Esophagus mucosa (tissue), 1 donor: ENCODE data around the gene SGF29. TPM values are rescaled to one million over a fixed set of nuclear protein-coding genes. Genes with fewer than 3 reads are reported as not detected.
A peak's percentile ranks its signal among the peaks of the same experiment; 100 is the strongest.
"Not testable (repeated sequence)": the region's sequence is repeated elsewhere in the genome, so short reads cannot be mapped to it uniquely, and the experiment has no call there.

Experiments
- ATAC-seq: fragments of 200-7000 bp; cut with Tn5 transposase; one replicate; pipeline ENCODE4 v1.9.1; 2020
- total RNA-seq: library from RNA; stranded (reverse); gene quantifications from one replicate; pipeline ENCODE4 v1.2.4, GENCODE V29; 2023
- donor health status: DM: yes; HTN: yes; CAD: no.

The SGF29 gene
- total RNA-seq, result 11.4 TPM

DNA sequence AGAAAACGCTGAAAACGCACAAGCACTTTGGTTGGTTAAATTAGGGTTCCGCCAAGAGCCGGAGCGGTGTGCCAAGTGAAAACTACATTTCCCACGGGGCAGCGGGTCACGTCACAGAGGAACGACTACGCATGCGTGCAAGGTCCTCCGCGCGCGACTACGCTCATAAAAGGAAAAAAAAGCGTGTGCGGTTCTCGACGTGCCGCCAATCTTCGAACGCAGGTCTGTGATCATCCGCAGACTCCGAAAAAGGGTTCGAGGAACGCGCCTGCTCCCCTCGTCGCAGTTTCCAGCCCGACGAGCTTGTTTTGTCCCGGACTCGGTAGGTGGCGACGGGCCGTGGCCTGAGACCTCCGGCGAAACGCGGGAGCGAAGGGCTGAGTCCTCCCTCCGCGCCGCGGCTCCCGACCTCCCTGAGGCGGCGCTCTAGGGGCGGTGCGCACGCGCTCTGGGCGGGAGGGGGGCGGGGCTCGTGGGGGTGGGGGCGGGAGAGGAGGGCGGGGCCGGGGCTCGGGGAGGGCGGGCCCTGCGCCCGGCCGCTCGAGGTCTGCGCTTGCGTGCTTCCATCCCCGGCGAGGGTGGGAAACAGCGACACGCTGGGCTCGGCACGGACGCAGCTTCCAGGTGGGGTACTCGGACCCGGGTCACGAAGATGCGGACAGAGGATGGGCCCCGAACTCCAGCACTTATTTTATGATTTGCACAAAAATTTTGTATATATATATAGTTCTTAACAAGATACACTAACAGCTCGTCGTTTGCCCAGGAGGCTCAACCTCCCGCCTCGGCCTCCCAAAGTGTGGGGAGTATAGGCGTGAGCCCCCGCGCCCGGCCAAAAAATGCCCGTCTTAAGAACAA, at the start of gene SGF29:
Gene SGF29, plus strand, starts transcription at position 145 of the 858 bp plus-strand sequence. CDS start 27,150 bp downstream, outside the sequence.
- peak; percentile 95 for ATAC-seq

DNA sequence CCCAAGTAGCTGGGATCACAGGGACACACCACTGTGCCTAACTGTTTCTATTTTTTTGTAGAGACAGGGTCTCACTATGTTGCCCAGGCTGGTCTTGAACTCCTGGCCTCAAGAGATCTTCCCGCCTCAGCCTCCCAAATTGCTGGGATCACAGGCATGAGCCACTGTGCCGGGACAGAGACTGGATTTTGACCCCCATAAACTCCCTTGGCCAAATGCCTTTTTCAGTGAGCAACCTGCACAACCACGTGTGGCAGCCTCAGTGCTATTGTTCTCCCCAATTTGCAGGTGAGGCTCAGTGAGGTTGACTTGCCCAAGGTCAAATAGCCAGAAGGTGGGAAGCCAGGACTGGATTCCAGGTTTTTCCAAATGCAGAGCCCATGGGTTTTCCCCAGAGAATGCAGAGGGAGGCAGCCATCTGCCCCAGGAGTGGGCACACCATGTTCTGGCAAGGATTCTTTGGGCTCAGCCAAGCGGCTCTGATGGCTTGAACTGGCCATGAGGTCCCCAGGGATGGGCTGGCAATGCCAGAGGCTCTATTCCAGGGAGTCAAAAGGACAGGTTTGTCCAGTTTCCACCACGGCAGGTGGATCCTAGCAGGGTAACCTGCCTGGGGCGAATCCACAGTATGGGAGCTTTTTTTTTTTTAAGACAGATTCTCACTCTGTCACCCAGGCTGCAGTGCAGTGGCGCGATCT, 48.9 kb upstream of the SGF29 start:
- ATAC-seq, result peak; percentile 59

DNA sequence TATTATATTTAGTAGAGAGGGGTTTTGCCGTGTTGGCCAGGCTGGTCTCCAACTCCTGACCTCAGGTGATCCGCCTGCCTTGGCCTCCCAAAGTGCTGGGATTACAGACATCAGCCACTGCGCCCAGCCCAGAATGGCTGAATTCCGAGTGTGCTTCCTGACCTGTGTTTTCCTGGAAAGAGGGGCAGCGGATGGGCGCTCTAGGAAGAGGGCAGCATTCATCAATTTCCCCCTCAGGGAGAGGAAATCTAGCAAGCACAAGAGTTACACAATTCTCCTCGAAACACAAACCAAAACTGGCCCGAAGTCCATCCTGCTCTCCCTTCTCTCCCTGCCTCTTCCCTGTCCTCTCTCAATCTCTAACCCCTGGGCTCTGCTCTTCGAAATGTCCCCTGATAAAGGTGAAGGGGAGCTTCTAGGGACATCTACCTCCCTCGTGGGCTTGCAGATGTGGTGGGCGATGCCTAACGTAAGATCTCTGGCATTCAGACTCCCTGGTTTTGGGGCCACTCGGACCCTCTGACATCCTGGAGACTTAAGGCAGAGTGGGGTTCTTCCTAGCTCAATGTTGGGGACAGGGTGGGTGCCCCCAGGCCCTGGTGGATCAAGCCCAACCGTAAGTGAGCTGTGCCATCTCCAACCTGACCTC, 48.1 kb upstream of the SGF29 start:
- no peak for ATAC-seq

DNA sequence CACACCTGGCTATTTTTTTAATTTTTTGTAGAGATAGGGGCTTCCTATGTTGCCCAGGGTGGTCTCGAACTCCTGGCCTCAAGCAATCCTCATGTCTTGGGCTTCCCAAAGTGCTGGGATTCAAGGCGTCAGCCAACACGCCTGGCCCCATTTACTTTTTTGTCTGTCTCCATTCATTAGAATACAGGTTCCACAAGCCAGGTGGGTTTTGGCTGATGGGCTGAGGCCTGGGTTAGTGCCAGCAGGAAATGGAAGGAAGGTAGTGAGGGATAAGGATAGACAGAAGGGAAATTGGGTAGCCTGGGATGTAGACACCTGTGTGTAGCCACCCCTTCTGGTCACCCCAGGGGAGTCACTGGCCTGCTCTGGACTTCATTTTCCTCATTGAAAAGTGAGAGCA, 42.7 kb upstream of the SGF29 start:
- ATAC-seq, result peak; percentile 45

DNA sequence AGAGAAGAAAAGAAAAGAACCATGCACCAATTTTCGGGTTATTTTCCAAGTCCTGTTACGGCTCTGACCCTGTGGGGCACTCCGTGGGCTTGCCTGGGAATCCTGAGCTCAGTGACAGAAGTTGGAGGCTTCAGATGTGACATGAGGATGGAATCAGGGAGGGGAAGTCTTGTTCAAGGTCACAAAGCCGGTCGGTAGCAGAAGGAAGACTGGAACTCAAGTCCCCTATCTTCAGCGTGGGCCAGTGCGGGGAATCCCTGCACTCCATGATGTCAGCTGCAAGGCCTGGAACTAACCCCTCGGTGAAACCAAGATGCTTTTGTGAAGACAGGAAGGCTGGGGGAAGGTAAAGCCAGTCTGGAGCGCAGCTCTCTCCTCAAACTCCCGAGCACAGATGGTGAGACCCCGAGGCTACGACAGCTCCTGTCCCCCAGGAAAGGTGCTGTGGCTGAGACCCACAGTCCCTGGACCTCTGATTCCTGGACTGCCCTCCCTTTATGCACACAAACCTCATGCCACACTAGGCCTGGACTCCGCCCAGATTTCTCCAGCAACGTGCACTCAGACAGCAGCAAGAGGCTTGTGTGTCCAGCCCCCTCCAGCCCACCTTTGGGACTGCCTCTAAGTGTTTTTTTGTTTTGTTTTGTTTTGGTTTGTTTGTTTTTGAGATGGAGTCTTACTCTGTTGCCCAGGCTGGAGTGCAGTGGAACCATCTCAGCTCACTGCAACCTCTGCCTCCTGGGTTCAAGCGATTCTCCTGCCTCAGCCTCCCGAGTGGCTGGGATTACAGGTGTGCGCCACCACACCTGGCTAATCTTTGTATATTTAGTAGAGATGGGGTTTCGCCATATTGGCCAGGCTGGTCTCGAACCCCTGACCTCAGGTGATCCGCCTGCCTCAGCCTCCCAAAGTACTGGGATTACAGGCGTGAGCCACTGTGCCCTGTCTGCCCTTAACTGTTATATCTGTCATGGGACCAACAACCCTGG, 41.6 kb upstream of the SGF29 start:
- no peak for ATAC-seq

DNA sequence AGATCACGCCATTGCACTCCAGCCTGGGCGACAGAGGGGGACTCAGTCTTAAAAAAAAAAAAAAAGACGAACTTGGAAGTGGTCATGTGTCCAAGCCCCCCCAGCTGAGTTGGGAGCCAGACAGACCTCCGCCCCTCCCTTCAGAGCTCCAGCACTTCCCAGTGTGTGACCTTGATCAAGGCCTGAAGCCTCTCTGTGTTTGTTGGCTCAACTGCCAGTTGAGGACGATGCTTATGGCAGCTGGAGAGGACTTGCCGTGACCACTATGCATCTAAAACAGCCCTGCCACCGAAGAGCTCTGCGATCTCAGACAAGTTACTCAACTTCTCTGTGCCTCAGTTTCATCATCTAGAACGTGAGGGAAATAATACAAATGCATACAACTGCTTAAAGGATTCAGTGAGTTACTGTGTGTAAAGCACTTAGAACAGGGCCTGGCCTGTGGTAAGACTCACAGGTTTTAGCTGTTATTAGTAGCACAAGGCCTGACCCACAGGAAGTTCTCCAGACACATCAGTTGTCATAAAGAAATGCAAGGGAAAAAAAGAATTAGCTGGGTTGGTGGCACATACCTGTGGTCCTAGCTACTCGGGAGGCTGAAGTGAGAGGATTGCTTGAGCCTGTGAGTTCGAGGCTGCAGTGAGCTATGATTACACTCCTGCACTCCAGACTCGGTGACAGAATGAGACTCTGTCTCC, 40.1 kb upstream of the SGF29 start:
- ATAC-seq, result no peak

DNA sequence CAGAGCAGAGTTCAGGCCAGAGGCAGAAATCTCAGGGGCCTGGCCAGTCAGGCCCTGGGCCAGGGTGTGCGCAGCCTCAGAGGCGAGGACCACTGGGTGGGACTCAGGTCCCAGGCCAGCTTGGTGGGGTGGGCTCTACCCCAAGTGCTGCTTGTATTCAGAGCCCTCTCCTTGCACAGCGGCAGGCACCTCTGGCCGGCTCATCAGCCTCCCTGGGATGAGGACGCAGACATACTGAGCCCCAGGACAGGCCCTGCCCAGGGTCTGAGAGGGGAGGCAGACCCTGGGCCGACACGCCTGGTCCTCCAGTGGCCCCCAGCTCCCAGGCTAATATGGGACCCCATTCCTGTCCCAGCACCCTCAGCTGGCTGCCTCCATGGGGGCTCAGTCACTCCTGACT, 39.5 kb upstream of the SGF29 start:
- ATAC-seq, result peak; percentile 14

DNA sequence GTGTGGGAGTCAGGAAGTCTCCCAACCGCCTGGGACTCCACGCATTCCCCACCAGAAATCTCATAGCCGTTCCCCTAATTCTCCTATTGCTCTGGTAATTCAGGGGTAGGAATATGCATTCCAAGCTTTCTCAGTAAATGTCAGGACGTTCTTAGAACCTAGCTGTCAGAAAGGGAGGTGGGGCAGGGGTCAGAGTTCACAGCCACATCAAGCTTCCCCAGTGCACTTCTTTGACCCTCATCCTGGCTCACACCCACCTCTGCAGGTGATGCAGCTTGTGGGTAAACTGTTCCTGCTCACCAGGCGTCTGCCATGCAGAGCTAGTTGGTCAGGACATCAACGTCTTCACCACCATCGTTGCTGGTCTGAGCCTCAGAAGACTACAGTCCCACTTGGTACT, 33.0 kb upstream of the SGF29 start:
- ATAC-seq, result no peak

DNA sequence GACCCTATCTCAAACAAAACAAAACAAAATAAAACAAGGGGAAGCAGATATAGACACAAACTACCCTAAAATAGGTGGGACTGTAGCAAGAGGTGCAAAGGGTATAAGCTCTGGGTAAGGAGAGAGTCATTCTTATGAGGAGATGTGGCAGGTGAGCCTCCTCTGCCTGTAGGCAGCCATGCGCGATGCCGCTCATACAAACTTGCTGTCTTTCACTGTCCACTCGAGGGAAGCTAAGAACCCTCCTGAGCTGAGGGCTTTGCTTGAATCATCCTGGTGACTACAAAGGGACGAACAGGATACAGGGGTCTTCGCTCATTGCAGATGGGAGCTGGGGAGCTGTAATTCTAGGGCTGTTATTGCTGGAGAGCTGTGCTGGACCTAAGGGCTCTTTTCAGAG, 32.3 kb upstream of the SGF29 start:
- no peak for ATAC-seq

DNA sequence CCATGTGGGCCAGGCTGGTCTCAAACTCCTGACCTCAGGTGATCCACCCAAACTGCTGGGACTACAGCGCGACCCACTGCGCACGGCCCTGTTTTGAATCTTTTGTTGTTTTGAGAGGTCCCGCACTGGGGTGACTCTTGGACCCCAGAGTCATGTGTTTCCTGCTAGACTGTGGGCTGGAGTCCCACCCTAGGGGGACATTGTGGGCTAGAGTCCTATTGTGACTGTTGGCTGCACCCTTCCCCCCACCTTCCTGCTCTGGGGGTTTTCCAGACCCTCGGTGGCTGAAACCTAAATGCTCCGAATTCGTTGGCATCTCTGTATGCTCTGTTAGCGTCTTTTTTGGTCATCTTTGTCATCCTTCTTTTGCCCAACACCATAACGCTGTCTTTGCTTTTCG, 30.9 kb upstream of the SGF29 start:
- no peak for ATAC-seq

DNA sequence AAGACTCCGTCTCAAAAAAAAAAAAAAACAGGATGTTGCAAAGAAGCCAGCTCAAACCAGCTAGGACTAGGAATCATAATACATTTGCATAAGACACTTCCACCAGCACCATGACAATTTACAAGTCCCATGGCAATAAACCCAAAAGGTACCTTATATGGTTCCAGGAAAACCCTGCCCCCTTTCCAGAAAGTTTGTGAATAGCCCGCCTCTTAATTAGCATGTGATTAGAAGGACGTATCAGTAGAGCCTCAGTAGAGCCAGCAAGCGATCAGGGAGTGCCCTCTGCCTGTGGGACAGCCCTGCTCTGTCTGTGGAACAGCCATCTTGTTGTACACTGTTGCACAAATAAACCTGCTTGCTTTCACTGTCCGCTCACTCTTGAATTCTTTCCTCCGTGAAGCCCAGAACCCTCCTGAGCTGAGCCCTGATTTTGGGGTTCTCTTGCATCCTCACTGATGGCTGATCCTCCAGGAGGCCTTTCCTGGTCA, 29.0 kb upstream of the SGF29 start:
- ATAC-seq, result peak; percentile 49

DNA sequence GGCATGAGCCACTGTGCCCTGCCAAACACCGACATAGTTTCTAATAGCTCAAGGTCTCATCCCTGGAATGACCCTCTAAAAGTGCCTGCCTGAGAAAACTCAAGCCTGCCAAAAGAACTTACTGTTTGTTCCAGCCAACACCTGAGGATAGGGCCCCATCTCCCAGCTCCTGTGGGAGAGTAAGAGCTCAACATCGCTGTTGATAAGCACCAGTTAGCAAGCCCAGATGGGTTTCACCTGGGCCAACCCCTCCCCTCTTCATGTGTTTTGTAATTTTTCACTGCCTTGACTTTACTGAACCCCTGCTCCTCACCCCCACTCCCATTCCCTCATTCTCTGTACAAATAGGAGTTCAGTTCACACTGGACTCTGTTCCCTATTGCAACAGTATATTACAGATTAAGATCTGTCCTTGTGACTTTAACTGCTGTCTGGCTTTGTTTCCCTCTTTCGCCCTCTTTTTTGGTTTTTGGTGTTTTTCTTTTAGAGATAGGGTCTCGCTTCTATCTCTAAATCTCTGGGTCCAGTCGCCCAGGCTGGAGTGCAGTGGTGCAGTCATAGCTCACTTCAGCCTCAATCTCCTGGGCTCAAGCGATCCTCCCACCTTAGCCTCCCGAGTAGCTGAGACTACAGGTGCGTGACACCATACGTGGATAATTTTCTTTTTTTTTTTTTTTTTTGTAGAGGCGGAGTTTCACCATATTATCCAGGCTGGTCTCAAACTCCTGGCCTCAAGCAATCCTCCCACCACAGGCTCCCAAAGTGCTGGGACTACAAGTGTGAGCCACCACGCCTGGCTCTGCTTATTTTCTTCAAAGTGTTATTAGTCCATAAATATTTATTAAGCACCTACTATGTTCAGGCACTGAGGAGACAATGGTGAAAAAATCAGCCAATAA, 27.3 kb upstream of the SGF29 start:
- no peak for ATAC-seq

DNA sequence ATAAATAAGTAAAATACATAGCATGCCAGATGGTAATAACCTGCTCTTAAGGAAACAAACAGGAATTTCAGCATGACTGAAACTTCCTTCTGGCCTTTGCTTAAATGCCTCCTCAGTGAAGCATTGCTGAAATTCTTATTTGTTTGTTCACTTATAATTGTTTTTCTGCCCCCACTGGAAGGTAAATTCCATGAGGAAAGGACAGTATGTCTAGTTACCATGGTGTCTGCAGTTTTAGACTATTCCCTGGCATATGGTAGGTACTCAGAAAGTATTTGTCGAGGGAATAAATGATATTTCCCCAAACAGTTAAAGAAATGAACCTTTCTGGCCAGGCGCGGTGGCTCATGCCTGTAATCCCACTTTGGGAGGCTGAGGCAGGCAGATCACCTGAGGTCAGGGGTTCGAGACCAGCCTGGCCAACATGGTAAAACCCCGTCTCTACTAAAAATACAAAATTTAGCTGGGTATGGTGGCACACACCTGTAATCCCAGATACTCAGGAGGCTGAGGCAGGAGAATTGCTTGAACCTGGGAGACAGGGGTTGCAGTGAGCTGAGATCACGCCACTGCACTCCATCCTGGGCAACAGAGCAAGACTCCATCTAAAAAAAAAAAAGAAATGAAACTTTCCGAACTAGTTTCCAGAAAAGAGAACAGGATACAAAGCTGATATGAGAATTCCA, 26.5 kb upstream of the SGF29 start:
- ATAC-seq, result not testable (repeated sequence)

DNA sequence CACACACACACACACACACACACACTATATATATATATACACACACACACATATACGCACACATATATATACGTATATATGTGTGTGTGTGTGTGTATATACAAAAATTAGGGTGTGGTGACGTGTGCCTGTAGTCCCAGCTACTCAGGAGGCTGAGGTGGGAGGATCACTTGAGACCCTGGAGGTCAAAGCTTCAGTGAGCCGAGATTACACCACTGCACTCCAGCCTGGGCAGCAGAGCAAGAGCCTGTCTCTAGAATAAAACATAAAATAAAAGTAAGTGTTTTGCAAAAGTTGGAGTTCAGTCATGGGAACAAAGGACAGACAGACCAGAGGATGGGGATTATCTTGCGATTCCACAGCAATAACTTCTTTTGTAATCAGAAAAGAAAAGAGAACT, 25.7 kb upstream of the SGF29 start:
- ATAC-seq, result no peak

DNA sequence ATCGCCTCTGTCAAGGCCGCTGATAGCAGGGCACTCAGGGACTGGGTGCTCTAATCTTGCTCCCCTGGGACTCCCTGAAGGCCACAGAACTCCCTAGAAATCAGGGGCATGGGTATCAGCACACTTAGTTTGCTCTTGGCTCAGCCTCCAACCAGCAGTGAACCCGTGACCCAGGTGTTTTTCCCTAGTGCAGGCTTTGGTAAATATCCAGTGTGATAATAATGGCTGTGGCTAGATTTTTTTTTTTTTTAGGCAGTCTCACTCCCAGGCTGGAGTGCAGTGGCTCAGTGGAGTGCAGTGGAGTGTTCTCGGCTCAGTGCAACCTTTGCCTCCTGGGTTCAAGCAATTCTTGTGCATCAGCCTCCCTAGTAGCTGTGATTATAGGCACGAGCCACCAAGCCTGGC, 25.3 kb upstream of the SGF29 start:
- no peak for ATAC-seq

DNA sequence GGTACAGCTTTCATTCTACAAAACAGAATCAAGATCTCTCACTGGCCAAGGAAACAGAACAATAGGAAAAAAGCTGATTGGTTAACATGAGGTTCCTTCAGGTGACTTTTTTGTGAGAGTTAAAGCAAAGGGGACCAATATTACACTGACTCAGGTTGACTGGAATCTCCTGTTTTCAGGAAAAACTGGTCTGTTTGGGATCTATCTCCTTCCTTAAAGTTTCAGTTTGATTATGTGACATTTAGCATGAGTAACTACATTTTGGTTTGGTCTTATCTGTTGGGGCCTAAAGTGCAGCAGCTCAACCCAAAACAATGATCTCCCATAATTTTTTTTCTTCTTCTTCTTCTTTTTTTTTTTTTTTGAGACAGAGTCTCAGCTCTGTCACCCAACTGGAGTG, 24.6 kb upstream of the SGF29 start:
- ATAC-seq, result no peak

DNA sequence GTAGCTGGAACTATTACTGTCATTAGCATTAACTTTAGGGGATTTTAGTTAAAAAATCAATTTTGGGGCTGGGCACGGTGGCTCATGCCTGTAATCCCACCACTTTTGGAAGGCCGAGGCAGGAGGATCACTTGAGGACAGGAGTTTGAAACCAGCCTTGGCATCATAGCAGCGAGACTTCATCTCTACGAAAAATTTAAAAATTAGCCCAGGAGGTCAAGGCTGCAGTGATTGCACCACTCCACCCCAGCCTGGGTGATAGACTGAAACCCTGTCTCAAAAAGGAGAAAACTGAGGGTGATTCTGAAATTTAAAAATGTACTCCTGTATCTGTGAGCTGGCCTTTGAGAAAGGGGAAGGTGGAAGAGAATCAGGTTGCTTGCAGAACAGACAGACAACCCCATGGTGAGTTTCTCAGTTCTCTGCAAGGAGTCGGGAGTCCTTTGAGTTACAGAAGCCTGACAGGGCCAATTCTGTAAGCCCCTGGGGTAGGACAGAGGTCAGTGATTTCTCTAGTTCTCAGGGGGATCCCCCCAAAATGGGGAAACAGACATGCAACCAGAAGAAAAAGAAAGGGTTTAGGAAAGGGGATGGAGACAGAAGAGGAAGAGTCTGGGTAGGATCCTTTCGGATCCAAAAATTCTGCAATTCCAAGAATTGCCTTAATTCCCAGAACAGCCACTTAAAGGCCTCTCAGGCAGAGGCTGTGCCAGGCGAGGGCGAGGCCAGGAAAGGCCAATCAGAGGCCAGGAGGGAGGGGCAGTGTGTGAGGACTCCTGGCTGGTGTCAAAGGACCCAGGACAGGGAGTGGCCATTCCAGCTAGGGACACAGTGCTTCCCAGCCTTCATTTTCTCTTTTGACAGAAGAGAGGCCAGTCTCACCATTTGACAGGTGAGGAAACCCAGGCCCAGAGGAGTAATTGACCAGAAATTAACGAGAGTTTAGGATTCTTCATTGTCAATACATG, 21.7 kb upstream of the SGF29 start:
- peak; percentile 52 for ATAC-seq

DNA sequence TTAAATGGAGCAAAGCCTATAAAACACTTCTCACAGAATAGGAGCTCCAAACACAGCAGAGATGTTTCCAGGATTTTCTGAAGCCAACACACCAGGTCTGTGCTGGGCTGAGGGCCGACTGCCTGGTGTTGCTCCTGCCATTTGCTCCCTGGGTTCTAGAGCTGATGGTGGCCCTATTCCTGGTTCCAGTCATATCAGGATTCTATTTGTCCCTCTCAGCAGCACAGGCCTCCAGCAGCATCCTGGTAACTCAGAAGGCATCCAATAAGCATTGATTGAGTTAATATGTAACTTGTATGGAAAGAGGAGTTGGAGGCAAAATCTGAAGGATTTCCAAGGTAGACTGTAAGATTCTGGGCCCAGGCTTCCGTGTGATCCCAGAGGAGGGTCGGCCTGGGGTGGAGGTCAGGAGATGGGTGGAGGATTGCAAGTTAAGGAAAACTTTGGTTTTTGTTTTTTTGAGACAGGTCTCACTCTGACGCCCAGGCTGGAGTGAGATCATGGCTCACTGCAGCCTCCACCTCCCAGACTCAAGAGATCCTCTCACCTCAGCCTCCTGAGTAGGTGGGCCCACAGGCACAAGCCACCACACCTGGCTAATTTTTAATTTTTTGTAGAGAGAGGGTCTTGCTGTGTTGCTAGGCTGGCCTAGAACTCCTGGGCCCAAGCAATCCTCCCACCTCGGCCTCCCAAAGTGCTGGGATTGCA, 20.6 kb upstream of the SGF29 start:
- no peak for ATAC-seq
